GM19035 (cell line): ENCODE results near the gene SKP1.

Source experiments
- ATAC-seq: cut with Tn5 transposase; IDR thresholded peaks from one replicate; pipeline ENCODE4 v1.9.1; 2021; ENCODE audit not compliant: unreplicated experiment

Gene SKP1

GRCh38 chr5:134143944-134144941, 32.5 kb downstream of the SKP1 start:
- no peak for ATAC-seq

- ATAC-seq: no peak
These were observed 33.3 kb downstream of the SKP1 start for GRCh38 chr5:134143431-134143830.

- no peak for ATAC-seq
These were observed 33.9 kb downstream of the SKP1 start for GRCh38 chr5:134142806-134143205.

GRCh38 chr5:134142052-134142451, 34.7 kb downstream of the SKP1 start:
- ATAC-seq: no peak

- no peak for ATAC-seq
These were observed 35.3 kb downstream of the SKP1 start for GRCh38 chr5:134141331-134142050.

GRCh38 chr5:134140530-134141201, 36.1 kb downstream of the SKP1 start:
- ATAC-seq: no peak

GRCh38 chr5:134139891-134140469, 36.8 kb downstream of the SKP1 start:
- no peak for ATAC-seq

- ATAC-seq: no peak
These were observed 37.3 kb downstream of the SKP1 start for GRCh38 chr5:134139377-134139851.

- peak; percentile 76 for ATAC-seq
These were observed 38.1 kb downstream of the SKP1 start for GRCh38 chr5:134138416-134139376.

GRCh38 chr5:134136771-134137170, 40.0 kb downstream of the SKP1 start:
- no peak for ATAC-seq

- no peak for ATAC-seq
These were observed 40.5 kb downstream of the SKP1 start for GRCh38 chr5:134136221-134136631.

- ATAC-seq: no peak
These were observed 41.6 kb downstream of the SKP1 start for GRCh38 chr5:134135091-134135655.

- ATAC-seq: no peak
These were observed 42.7 kb downstream of the SKP1 start for GRCh38 chr5:134133995-134134541.

- no peak for ATAC-seq
These were observed 43.4 kb downstream of the SKP1 start for GRCh38 chr5:134133188-134133994.

GRCh38 chr5:134132372-134133187, 44.2 kb downstream of the SKP1 start:
- peak; percentile 83 for ATAC-seq

GRCh38 chr5:134131578-134132350, 45.0 kb downstream of the SKP1 start:
- no peak for ATAC-seq

GRCh38 chr5:134131165-134131564, 45.6 kb downstream of the SKP1 start:
- no peak for ATAC-seq
